SK-N-SH (cell line): Measurements from ENCODE around the gene MAP4K3.

Experiments used
- CTCF ChIP-seq: fragments of 200-600 bp; sonication (generic); IDR thresholded peaks from 2 replicates; pipeline ENCODE4 v1.6.1; 2017; ENCODE audit warnings: antibody characterized with exemption, mild to moderate bottlenecking, moderate library complexity
- ELF1 ChIP-seq: IDR thresholded peaks from 2 replicates; pipeline ENCODE4 v1.4.0; 2012
- EZH2phosphoT487 ChIP-seq: fragments of 200-600 bp; sonication (generic); IDR thresholded peaks from 2 replicates; pipeline ENCODE4 v1.6.1; 2017; ENCODE audit warnings: low read depth, mixed run types, mild to moderate bottlenecking, antibody characterized with exemption, moderate library complexity, borderline replicate concordance
- IRF3 ChIP-seq: fragments of 150-350 bp; IDR thresholded peaks from 2 replicates; pipeline ENCODE4 v1.6.1; 2016; ENCODE audit warnings: mild to moderate bottlenecking, low read depth, low read length
- NFIC ChIP-seq: IDR thresholded peaks from 2 replicates; pipeline ENCODE4 v1.4.0; 2012; ENCODE audit warnings: borderline replicate concordance
- NRF1 ChIP-seq: IDR thresholded peaks from 2 replicates; pipeline ENCODE4 v1.6.1; 2012; ENCODE audit warnings: low read depth, mild to moderate bottlenecking, low read length
- POLR2AphosphoS5 ChIP-seq: IDR thresholded peaks from 2 replicates; pipeline ENCODE4 v1.6.1; 2012; ENCODE audit warnings: low read depth, low read length
- REST ChIP-seq: IDR thresholded peaks from 2 replicates; pipeline ENCODE4 v1.6.1; 2012; ENCODE audit warnings: mild to moderate bottlenecking, low read depth, low read length, moderate library complexity
- SIN3A ChIP-seq: IDR thresholded peaks from 2 replicates; pipeline ENCODE4 v1.6.1; 2012; ENCODE audit warnings: low read depth, mild to moderate bottlenecking, low read length, moderate library complexity, borderline replicate concordance
- USF2 ChIP-seq: fragments of 150-350 bp; IDR thresholded peaks from 2 replicates; pipeline ENCODE4 v1.6.1; 2017; ENCODE audit warnings: antibody characterized with exemption, low read length, low read depth, borderline replicate concordance
- YY1 ChIP-seq: IDR thresholded peaks from 2 replicates; pipeline ENCODE4 v1.4.0; 2012; ENCODE audit warnings: low read depth, mild to moderate bottlenecking

GRCh38 chr2:39213015-39213414, 224.1 kb downstream of the MAP4K3 start:
- TF ChIP-seq NFIC (no peak), USF2 (no peak), IRF3 (no peak), REST (no peak), CTCF (no peak), EZH2phosphoT487 (no peak), SIN3A (no peak), NRF1 (no peak), ELF1 (no peak), YY1 (no peak), POLR2AphosphoS5 (no peak)
